Activated CD4-positive, alpha-beta T cell treated with anti-CD3 and anti-CD28 coated beads for 1 hour (primary cell): Measurements from ENCODE around the gene ZNF282.
"Not testable (repeated sequence)": the region's sequence is repeated elsewhere in the genome, so short reads cannot be mapped to it uniquely, and the experiment has no call there.

Source experiments
- DNase-seq: peaks from one replicate; pipeline ENCODE4 v3.0.0-alpha.2; 2020

Gene ZNF282

DNA sequence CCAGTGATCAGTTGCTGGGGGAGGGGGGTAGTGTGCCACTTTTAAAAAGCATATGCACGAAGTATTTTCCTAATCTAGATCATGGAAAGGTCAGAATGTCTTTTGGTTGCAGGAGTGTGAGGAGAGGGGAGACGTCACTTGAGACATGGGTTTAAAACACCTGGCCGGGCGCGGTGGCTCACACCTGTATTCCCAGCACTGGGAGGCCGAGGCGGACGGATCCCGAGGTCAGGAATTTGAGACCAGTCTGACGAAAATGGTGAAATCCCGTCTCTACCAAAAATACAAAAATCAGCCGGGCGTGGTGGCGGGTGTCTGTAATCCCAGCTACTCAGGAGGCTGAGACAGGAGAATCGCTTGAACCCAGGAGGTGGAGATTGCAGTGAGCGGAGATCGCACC lies 31.0 kb downstream of the ZNF282 start:
- DNase-seq: not testable (repeated sequence)

DNA sequence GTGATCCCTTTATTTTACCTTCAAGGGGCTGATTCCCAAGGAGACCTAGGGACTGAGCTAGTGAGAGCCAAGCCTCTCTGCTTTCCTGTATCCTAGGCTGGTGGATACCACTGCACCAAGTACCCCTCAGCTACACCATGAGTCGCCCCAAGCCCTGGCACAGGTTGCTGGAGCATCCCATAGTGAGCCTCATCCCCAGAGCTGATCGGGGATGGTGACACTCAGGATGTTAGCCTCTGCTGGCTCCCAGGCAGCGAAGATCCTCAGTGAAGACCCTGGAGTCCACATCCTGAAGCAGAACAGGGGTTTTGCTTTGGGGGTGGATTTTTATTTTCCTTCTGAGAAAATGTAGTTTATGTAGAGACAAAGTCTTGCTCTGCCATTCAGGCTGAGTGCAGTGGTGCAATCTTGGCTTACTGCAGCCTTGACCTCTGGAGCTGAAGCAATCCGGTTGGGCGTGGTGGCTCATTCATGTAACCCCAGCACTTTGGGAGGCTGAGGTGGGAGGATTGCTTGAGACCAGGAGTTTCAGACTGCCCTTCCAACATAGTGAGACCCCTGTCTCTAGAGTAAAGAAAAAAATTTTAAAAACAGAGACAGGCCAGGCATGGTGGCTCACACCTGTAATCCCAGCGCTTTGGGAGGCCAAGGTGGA lies 31.6 kb downstream of the ZNF282 start:
- DNase-seq: no peak

DNA sequence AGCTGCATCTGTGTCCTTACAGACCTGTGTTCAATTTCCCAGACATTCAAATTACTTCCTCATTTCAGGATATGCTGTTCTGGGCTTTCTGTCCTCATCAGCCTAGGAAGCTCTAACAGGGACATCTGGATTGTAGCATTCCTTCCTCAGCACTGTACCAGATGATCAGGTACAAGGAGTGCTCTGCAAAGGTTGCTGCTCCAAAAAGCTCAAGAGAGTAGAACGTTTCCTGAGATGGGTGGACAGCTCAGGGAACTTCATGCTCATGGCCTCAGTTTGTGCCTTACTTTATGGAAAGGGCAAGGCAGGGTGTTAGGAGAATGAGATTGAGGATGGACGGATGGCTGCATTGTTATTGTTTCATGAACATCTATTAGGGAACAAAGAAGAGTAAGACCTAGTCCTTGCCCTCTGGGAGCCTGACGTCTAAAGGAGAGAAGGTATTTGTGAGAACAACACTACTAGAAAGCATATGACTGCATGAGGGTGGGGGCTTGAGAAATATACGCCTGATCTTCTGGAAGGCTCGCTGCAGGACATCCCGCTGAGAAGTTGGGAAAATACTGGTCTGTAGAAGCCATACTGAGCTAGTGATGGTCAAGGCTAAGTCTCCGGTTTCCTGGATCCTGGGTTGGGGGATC lies 33.6 kb downstream of the ZNF282 start:
- DNase-seq: no peak

DNA sequence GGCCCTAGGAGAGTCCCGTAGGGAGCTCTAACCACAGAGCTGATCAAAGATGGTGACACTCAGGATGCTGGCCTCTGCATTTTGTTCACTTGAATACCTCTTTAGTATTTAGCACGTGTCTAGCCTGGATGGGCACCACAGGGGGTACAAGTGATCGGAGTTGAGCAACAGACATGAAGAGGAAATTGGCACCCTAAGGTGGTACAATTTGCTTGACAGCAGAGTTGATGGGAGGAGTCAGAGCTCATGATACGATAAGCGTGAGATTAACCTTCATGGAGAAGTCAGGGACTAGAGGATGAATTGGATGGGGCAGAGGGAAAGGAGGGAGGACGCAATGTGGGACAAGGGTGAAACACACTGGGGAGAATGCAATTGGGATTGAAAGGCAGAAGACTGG lies 34.2 kb downstream of the ZNF282 start:
- no peak for DNase-seq

DNA sequence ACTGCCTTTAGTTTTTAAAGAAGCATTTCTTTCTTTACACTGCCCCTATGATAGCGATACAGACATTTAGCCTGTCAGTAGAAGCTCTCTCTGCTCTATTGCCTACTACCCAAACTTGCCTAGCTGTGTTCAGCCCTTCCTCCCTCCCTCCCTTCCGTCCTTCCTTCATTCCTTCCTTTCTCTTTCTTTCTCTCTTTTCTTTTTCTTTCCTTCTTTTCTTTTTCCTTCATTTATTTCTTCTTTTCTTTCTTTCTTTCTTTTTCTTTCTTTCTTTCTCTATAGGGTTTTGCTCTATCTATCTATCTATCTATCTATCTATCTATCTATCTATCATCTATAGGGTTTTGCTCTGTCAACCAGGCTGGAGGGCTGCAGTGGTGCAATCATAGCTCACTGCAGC lies 37.0 kb downstream of the ZNF282 start:
- no peak for DNase-seq

DNA sequence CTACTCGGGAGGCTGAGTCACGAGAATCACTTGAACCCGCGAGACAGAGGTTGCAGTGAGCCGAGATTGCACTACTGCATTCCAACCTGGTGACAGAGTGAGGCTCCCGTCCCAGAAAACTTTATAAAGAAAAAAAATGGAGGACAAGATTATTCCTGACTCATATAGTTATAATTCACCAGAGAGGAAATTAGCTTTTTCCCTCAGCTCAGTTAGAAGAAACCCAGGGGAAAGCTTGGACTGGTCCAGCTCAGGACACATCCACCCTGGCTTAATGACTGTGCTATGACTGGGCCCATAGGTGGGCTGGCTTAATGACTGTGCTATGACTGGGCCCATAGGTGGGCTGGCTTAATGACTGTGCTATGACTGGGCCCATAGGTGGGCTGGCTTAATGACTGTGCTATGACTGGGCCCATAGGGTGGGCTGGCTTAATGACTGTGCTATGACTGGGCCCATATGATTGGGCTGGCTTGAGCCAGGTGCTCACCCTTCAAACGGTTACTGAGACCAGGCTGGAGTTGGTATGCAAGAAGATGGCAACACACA lies 38.4 kb downstream of the ZNF282 start:
- DNase-seq: not testable (repeated sequence)

DNA sequence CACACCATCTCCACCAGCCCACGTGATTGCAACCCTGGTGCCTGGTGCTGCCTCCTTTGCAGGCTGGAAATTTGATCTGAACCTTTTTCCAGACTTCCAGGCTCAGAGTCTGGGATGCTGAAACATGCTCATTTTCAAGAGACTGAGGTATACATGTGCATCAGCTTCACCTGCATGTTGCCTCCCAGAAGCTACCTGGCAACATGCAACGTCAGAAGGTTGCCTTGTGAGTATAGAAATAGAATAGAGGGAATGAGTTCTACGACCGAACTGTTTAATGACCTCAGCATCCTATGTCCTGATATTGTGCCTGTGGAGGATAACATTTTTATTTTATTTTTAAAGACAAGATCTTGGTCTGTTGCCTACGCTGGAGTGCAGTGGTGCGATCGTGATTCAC lies 42.2 kb downstream of the ZNF282 start:
- no peak for DNase-seq

DNA sequence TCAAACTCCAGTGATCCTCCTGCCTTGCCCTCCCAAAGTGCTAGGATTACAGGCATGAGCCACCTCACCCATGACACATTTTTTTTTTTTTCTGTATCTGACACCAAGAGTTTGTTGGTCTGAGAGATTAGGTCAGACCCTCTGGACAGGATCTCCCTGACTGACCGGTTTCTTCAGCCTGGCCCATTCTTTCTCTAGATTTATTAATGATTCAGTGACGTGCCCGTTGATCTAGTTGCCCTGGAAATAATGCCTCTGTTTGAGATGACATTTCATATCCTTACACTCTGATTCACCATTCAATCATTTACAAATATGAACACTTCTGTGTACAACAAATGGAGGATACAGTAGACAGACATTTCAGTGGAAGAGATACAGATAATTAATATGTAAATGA lies 42.7 kb downstream of the ZNF282 start:
- DNase-seq: no peak

DNA sequence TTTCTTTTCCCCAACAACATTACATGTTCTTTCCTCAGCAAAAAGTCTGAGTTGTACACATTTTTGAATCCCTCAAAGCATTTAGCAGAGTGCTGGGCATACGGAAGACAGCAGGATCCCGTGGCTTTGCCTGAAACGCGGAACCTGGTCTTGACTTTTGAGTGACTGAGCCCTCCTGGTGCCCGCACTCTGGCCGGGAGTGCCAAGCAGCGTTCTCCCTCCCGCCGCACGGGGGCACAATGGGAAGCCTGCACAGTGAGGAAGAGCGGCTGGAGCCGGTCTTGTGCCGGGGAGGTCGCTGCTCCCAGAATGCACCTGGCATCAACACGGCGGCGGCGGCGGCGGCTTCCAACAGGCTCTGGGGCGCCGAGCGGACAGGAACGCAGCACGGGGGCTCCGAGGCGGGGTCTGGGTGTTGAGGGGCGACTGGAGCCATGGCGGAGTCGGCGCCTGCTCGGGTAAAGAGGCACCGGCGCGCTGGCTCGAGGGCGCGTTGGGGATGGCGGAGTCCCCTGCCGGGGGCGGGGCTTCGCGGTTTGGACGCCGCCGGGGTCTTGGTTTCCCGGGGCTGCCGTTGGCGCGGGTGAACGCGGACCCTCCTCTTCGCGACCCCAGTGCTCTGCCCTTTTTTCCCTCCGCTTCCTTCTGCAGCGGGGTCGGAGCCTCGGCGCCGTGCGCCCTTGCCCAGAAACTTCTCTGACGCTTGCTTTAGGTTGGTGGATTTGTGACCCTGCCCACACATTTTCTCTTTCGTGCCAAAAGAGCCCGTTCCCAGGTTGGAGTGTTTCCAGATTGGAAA lies 44.2 kb downstream of the ZNF282 start, which contains the start of gene ZNF212:
TSS of gene ZNF212 (plus strand) at position 307 of the 799 bp plus-strand sequence. CDS start at position 435, 128 bp downstream.
- peak; percentile 82 for DNase-seq

DNA sequence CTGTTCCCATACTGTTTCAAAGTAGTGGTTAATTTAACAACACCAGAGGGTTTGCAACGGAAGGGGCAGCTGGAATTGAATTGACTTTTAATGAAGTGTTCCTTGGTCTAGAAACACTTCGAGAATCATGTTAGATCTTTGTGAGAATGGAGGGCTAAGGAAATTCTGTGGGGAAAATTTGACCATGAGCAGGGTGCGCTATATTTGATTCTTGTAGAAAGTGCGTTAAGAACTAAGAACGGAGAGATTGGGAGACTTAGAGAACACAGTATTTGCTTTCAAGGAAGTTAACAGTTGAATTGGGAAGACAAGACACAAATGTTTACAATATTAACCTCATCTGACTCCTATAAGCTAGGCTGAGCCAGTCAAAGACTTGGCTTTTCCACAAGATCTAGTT lies 45.3 kb downstream of the ZNF282 start:
- DNase-seq: no peak

DNA sequence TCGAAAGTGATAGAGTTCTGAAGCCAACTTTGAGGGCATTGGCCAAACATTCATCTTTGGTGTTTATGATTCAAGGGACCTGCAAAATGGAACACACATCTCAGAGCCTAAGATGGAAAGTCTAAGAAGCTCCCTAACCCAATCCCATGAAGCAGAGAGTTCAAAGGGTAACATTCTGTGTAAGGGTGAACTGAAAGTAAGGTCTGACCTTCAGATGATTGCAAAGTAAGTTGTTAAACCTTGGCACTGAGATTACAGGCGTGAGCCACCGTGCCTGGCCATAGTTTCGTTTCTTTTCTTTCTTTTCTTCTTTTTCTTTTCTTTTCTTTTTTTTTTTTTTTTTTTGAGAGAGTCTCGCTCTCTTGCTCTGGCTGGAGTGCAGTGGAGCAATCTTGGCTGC lies 46.4 kb downstream of the ZNF282 start:
- DNase-seq: no peak

DNA sequence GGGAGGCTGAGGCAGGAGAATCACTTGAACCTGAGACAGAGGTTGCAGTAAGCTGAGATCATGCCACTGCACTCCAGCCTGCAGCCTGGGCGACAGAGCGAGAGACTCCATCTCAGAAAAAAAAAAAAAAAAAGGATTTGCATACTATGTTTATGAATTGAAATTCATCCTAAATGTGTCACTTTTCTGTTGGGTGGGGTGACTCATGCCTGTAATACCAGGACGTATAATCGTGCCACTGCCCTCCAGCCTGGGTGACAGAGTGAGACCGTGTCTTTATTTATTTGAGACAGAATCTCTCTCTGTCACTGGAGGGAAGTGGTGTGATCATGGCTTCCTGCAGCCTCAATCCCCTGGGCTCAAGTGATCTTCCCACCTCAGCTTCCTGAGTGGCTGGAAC lies 49.9 kb downstream of the ZNF282 start:
- DNase-seq: no peak

DNA sequence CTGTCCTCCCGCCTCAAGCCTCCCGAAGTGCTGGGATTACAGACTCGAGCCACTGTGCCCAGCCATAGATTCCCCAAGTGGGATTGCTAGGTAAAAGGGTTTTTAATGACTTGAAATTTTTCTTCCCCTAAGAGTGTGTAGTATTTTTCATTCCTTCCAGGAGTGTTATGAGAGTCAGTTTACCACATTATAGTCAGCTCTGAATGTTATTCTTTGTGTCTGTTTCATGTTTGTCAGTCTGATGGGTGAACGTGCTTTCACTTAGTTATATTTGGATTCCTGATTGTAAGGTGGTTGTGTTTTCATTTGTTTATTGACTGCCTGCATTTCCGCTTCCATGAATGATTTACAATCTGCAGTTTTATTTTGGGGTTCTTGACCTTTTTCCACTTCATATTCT lies 50.4 kb downstream of the ZNF282 start:
- no peak for DNase-seq

DNA sequence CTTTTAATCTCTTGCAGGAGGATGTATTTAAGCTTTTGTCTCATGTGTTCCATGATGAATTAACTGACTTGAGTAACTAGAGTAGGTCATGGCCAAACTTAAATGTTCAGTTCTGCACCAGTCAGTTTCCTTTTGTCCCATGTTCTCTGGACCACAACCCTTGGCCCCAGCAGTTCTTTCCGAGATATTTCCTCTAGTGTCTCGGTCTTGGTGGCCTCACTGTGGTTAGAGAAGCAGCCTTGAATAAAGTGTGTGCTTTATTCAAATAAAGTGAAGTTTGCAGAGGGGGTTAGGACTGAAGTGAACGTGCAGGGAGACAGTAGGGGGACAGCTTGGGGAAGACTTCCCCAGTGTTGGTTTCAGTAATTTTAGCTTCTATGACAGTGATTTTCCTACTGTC lies 53.4 kb downstream of the ZNF282 start:
- DNase-seq: no peak

DNA sequence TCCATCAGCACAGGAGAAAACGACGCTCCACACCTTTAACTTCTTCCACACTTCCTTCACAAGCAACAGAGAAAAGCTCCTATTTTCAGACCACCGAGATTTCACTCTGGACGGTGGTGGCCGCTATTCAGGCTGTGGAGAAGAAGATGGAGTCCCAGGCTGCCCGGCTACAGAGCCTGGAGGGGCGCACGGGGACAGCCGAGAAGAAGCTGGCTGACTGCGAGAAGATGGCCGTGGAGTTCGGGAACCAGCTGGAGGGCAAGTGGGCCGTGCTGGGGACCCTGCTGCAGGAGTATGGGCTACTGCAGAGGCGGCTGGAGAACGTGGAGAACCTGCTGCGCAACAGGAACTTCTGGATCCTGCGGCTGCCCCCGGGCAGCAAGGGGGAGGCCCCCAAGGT lies 54.8 kb downstream of the ZNF282 start:
- DNase-seq: not testable (repeated sequence)

DNA sequence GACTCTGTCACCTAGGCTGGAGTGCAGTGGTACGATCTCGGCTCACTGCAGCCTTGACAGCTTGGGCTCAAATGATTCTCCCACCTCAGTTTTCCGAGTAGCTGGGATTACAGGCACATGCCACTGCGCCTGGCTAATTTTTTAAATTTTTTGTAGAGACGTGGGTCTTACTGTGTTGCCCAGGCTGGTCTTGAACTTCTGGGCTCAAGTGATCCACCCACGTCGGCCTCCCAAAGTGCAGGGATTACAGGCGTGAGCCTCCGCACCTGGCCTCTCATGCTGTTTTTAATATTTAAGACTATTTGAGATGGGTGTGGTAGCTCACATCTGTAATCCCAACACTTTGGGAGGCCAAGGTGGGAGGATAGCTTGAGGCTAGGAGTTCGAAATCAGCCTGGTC lies 56.2 kb downstream of the ZNF282 start:
- DNase-seq: not testable (repeated sequence)

DNA sequence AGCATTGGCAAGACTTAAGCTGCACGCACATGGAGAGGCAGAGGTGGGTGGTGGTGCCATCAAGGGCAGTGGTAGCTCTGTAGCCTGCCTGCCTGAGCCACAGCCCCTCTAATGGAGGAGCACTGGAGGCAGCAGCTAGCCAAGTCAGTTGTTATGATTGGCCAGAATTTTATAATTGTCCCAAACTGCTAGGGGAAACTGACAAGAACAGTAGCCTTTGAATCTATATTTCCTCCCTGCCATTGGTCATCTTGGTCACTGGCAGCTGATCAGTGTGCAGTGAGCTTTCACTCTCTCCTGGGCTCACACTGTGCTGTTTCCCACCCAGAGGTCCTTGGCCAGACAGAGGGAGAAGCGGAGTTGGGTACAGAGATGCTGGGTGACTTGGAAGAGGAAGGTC lies 57.0 kb downstream of the ZNF282 start:
- no peak for DNase-seq

DNA sequence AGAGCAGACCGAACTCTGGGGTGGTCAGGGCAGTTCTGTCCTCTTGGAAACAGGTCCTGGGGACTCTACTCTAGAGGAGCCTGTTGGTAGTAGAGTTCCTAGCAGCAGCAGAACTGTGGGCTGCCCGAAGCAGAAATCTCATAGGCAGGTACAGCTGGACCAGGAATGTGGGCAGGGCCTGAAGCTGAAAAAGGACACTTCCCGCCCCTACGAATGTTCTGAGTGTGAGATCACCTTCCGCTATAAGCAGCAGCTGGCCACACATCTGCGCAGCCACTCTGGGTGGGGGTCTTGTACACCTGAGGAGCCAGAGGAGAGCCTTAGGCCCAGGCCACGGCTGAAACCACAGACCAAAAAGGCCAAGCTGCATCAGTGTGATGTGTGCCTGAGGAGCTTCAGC lies 58.3 kb downstream of the ZNF282 start:
- no peak for DNase-seq

DNA sequence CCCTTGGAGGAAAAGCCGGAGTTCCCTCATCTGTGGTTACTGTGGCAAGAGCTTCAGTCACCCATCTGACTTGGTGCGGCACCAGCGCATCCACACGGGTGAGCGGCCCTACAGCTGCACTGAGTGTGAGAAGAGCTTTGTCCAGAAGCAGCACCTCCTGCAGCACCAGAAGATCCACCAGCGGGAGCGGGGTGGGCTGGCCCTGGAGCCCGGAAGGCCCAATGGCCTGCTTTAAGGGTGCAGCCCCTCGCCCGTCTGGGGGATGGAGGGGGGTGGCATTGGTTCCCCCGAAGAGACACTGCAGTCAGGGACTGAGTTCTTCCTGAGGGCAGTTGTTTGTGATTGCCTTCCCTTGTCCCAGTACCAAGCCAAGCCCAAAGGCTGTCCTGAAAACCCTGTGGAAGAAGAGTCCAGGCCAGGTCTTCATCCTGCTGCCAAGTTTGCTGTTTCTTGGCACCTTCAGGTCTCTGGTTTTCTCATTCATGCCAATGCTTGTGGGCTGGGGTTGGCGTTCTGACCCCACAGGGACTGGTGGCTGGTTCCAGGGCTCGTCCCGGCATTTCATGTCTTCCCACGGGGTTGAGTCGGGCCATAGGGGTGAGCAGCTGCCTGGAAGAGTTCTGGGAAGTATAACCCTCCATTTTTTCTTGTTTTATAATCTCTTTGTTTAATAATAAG lies 59.0 kb downstream of the ZNF282 start:
- no peak for DNase-seq

DNA sequence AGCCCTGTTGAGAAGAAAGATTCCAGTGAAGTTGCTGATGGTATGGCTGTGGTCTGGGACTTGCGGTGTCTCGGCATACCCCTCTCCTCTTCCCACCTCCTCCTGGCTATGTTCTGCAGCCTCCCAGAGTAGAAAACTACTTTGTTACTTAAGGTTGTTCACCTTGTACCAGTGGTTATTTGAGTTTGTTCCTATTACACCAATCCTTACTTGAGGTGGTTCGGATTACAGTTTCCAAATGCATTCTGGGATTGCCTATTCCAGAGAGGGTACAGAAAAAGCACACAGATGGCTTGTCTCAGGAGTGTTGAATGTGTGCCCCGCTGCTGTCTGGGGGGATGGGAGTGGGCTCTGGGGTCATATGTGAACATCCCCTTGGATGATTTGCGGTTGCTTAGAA lies 59.8 kb downstream of the ZNF282 start:
- DNase-seq: no peak

DNA sequence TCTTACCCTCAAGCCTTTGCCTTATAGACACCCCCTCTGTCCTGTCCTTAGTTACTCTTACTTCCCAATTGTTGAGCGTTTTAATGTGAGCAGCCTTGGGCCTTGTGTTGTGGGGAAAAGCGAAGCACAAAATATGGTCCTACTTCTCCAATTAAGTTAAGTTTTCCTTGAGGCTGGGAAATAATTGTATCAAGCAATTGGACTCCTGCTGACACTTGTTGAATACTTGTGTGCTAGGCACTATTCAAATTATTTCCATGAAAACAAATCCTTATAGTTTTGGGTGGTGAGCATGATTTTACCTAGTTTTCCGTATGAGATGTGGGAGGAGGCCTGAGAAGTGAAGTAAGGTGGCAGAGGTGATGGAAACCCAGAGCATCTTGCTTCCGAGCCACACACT lies 61.2 kb downstream of the ZNF282 start:
- no peak for DNase-seq

DNA sequence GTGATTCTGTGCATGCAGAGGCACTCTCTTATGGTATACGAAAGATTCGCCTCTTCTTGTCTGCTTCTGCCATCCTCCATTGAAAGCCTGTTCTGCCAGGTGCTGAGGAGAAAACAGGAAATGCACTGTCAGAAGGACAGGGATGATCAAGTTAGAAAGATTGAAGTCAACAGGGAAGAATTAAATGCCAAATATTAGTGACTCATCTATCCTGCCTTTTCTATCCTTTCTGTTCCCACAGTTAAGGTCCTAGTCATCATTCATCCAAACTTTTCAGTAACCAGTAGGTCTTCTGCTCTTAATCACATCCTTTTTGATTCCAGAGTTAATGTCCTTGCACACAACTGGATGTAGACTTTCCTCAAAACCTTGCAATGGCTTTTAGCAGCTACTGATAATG lies 61.8 kb downstream of the ZNF282 start:
- no peak for DNase-seq

DNA sequence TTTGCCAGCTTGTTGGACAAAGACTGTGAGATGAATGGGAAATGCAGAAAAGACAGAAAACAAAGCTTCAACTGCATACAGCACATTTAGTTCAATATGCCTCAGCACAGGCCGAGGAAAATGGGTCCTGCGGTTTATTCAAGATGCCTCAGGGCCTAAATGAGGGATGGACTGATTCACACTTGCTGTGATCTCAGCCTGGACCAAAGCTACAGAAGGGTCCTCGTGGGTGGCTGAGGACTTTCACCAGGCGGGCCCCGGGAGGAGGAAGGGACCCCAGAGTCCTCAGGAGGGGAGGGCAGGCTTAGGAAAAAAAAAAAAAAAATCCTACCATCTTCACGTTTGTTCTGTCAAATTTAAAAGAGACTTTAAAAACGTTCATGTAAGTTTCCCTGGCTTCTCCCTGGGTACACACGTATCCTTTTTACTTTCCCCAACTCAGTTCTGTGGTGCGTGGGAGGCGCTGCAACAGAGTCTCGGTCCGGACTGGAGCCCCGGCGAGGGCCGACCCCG lies 66.0 kb downstream of the ZNF282 start:
- no peak for DNase-seq
